GM12801 (cell line): ENCODE data around the gene SPP1.

Source experiments
- CTCF ChIP-seq: IDR thresholded peaks from one replicate; pipeline ENCODE4 v1.5.1; 2011; ENCODE audit warnings: control low read depth; ENCODE audit not compliant: insufficient read length; ENCODE audit errors: extremely low read depth

SPP1 gene

GRCh38 chr4:87995435-87995834, 19.9 kb downstream of the SPP1 start:
- no peak for TF ChIP-seq CTCF

GRCh38 chr4:88001871-88002270, 26.4 kb downstream of the SPP1 start:
- no peak for TF ChIP-seq CTCF

GRCh38 chr4:88002786-88003185, 27.3 kb downstream of the SPP1 start:
- no peak for TF ChIP-seq CTCF

GRCh38 chr4:88003261-88003660, 27.7 kb downstream of the SPP1 start:
- TF ChIP-seq CTCF = no peak

- no peak for TF ChIP-seq CTCF
Measured at GRCh38 chr4:88005076-88005475, 29.6 kb downstream of the SPP1 start.

DNA sequence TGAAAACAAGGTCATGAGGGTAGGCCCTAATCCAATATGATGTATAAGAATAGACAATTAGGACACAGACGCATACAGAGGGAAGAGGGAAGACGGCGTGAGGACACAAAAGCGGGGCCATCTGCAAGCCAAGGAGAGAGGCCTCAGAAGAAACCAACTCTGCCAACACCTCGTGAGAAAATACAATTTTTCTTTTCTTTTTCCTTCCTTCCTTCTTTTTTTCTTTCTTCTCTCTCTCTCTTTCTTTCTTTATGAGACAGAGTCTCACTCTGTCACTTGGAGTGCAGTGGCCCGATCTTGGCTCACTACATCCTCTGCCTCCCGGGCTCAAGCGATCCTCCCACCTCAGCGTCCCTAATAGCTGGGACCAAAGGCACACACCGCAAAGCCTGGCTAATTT, 30.4 kb downstream of the SPP1 start:
- TF ChIP-seq CTCF = no peak

GRCh38 chr4:88006956-88007303, 31.4 kb downstream of the SPP1 start:
- TF ChIP-seq CTCF = no peak
